T-cell (primary cell): ENCODE results near the gene OR5AK2. TPM values are rescaled to one million over a fixed set of nuclear protein-coding genes. Genes with fewer than 3 reads are reported as not detected.

Source experiments
- ATAC-seq, 4 experiments: fragments of 200-7000 bp in 3 of 4; fragments of 150-1000 bp in 1 of 4; cut with Tn5 transposase; replicated peaks in 1 of 4; 1 replicate in 3 of 4; 2 replicates in 1 of 4; pipeline ENCODE4 v1.10.0; 2021; ENCODE audit warnings: moderate library complexity in 3 of 4, mild to moderate bottlenecking in 2 of 4, moderate number of reproducible peaks in 1 of 4
- CTCF ChIA-PET, 2 donors: fragments of 300-600 bp; sonication (Branson Sonifier 250); formaldehyde crosslinking; loops; one replicate each; lab custom pipeline; 2022; ENCODE audit warnings: antibody characterized with exemption in 2 of 2; lab: Charles Lee
- POLR2A ChIA-PET, 2 donors: fragments of 300-600 bp; sonication (Branson Sonifier 250); formaldehyde crosslinking; loops; one replicate each; lab custom pipeline; 2022; ENCODE audit warnings: antibody characterized with exemption in 2 of 2; lab: Charles Lee
- DNase-seq, 35 experiments: peaks; one replicate each; pipeline versions ENCODE4 v3.0.0 to v3.0.0-alpha.2; 2013 to 2023
- H3K27ac ChIP-seq: one replicate; pipeline ENCODE4 v1.5.1; 2013; ENCODE audit warnings: low read length
- H3K27me3 ChIP-seq, 2 experiments: replicated peaks in 1 of 2; 1 replicate in 1 of 2; 2 replicates in 1 of 2; pipeline versions ENCODE4 v1.6.1 to v1.7.0; 2013; ENCODE audit warnings: low read length in 1 of 2, mixed read lengths in 1 of 2; ENCODE audit not compliant: control insufficient read depth in 2 of 2, insufficient read depth in 2 of 2; ENCODE audit errors: extremely low read depth in 1 of 2
- H3K36me3 ChIP-seq, 2 donors: 1 replicate in 1 of 2; 2 replicates in 1 of 2; pipeline versions ENCODE4 v1.6.1 to v1.7.0; 2013; ENCODE audit warnings: low read length in 1 of 2; ENCODE audit not compliant: control insufficient read depth in 2 of 2, insufficient read depth in 1 of 2; ENCODE audit errors: extremely low read depth in 1 of 2
- H3K4me1 ChIP-seq, 2 experiments: 1 replicate in 1 of 2; 2 replicates in 1 of 2; pipeline versions ENCODE4 v1.6.1 to v1.7.0; 2013; ENCODE audit warnings: low read length in 2 of 2, mixed read lengths in 1 of 2; ENCODE audit not compliant: insufficient read depth in 2 of 2, control insufficient read depth in 1 of 2; ENCODE audit errors: extremely low read depth in 1 of 2
- H3K4me3 ChIP-seq, 2 donors: 1 replicate in 1 of 2; 2 replicates in 1 of 2; pipeline versions ENCODE4 v1.5.1 to v1.7.0; 2013; ENCODE audit warnings: mild to moderate bottlenecking in 2 of 2, low read length in 1 of 2, moderate library complexity in 1 of 2; ENCODE audit not compliant: control insufficient read depth in 1 of 2; ENCODE audit errors: extremely low read depth in 1 of 2
- H3K9me3 ChIP-seq: 2 replicates; pipeline ENCODE4 v1.7.0; 2013
- H3K27ac Mint-ChIP-seq, 2 donors: one replicate each; pipeline ENCODE4 v1.8.0; 2020 to 2021; ENCODE audit warnings: mild to moderate bottlenecking in 2 of 2, mixed read lengths in 2 of 2
- H3K27me3 Mint-ChIP-seq, 2 donors: one replicate each; pipeline ENCODE4 v1.8.0; 2021 to 2022; ENCODE audit warnings: mixed read lengths in 2 of 2
- H3K36me3 Mint-ChIP-seq: one replicate; pipeline ENCODE4 v1.8.0; 2021; ENCODE audit warnings: mixed read lengths
- H3K4me1 Mint-ChIP-seq, 3 donors: one replicate each; pipeline ENCODE4 v1.8.0; 2020 to 2022; ENCODE audit warnings: mixed read lengths in 3 of 3, mild to moderate bottlenecking in 1 of 3
- H3K4me3 Mint-ChIP-seq, 3 donors: one replicate each; pipeline ENCODE4 v1.8.0; 2020 to 2022; ENCODE audit warnings: mild to moderate bottlenecking in 3 of 3, mixed read lengths in 3 of 3, moderate library complexity in 3 of 3
- H3K9me3 Mint-ChIP-seq, 3 donors: one replicate each; pipeline ENCODE4 v1.8.0; 2020 to 2022; ENCODE audit warnings: mixed read lengths in 3 of 3
- WGBS: methylation state at CpG from one replicate; pipeline ENCODE4 v1.1.5; 2013; ENCODE audit warnings: missing lambda C conversion rate; ENCODE audit not compliant: insufficient coverage; 5-methylcytosine and 5-hydroxymethylcytosine counted together
- total RNA-seq, 35 experiments: library from RNA in 6 of 35; stranded (reverse) in 6 of 35; fragments of 120-200 nt in 1 of 35; gene quantifications; one replicate each; pipeline versions ENCODE4 v1.2.1 to v1.2.4 and lab custom pipeline; 2013 to 2026

Gene OR5AK2
- total RNA-seq, 5 donors from 2014 or later (not counting 1 experiment from before 2014, with no cell fraction given) = not detected

DNA sequence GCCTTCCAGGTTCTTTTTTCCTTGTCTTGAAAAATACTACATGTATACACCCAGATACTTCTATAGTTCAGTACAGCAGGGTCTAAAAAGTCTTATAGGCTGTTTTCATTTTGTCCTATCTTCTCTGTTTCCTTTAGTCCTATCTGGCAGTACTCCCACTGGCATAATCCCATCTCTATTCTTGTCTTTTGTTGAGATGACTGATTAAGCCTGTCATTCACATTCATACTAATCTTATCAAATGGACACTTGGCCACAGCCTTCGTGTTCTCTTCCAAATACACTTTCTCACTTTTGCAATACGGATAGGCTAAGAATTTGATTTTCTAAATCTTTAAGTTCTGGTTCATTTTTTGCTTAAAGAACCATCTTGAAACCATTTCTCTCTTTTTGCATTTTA lies 42.8 kb downstream of the OR5AK2 start:
- H3K36me3 ChIP-seq = no peaks in the 10 kb centered on the region
- ATAC-seq = no peak
- no peaks in the 10 kb centered on the region for H3K27me3 Mint-ChIP-seq
- no peak overlapping the region for H3K27ac Mint-ChIP-seq
- no peak overlapping the region for H3K4me3 Mint-ChIP-seq
- no peak overlapping the region for H3K27ac ChIP-seq
- no peak for DNase-seq
- H3K36me3 Mint-ChIP-seq = no peaks in the 10 kb centered on the region
- ChIA-PET CTCF (no interaction called here), POLR2A (no interaction called here)
- H3K27me3 ChIP-seq = no peaks in the 10 kb centered on the region
- no peaks in the 10 kb centered on the region for H3K9me3 Mint-ChIP-seq
- 100% methylated on average over 1 of the region's 2 CpGs for WGBS
- no peaks in the 10 kb centered on the region for H3K4me1 ChIP-seq
- no peaks in the 10 kb centered on the region for H3K9me3 ChIP-seq
- no peak overlapping the region for H3K4me3 ChIP-seq
- no peaks in the 10 kb centered on the region for H3K4me1 Mint-ChIP-seq

Other genes starting within 250 kb of the OR5AK2 start
- gene OR9G4, start 240.2 kb upstream of the OR5AK2 start, total RNA-seq = not detected
- gene LRRC55, start 193.0 kb downstream of the OR5AK2 start, total RNA-seq = not detected
- gene APLNR, start 248.3 kb downstream of the OR5AK2 start, total RNA-seq = not detected